Ectodermal cell (in vitro differentiated cells): ENCODE data around the gene TMEM163.
A peak's percentile ranks its signal among the peaks of the same experiment; 100 is the strongest.
"Not testable (repeated sequence)": the region's sequence is repeated elsewhere in the genome, so short reads cannot be mapped to it uniquely, and the experiment has no call there.

ENCODE experiments used
- H3K27ac ChIP-seq: 2 replicates; pipeline ENCODE4 v1.7.0; 2013; ENCODE audit warnings: mild to moderate bottlenecking, low read depth, low read length; ENCODE audit not compliant: insufficient read depth, poor library complexity, severe bottlenecking
- H3K27me3 ChIP-seq: 2 replicates; pipeline ENCODE4 v1.7.0; 2013; ENCODE audit warnings: mild to moderate bottlenecking, low read length; ENCODE audit not compliant: insufficient read depth, control insufficient read depth, poor library complexity, severe bottlenecking
- H3K36me3 ChIP-seq: one replicate; pipeline ENCODE4 v1.7.0; 2013; ENCODE audit warnings: low read length; ENCODE audit not compliant: control insufficient read depth, insufficient read depth
- H3K4me1 ChIP-seq: one replicate; pipeline ENCODE4 v1.7.0; 2013; ENCODE audit warnings: low read length; ENCODE audit not compliant: control insufficient read depth, insufficient read depth
- H3K4me3 ChIP-seq: 2 replicates; pipeline ENCODE4 v1.7.0; 2013; ENCODE audit warnings: low read depth, low read length, control low read depth; ENCODE audit not compliant: insufficient read depth
- H3K9me3 ChIP-seq: 2 replicates; pipeline ENCODE4 v1.7.0; 2013; ENCODE audit warnings: mild to moderate bottlenecking, low read length, moderate library complexity; ENCODE audit not compliant: control insufficient read depth
- WGBS, 2 experiments: methylation state at CpG; one replicate each; pipeline ENCODE4 v1.1.7; 2013; ENCODE audit warnings: missing lambda C conversion rate in 2 of 2; 5-methylcytosine and 5-hydroxymethylcytosine counted together

Gene TMEM163

GRCh38 chr2:134724341-134724740, 5.5 kb upstream of the TMEM163 start:
- no peaks in the 10 kb centered on the region for H3K36me3 ChIP-seq
- peaks cover 18% of the 10 kb centered on the region for H3K27me3 ChIP-seq
- H3K4me3 ChIP-seq = no peak overlapping the region
- WGBS, 2 experiments = 94 to 100% methylated on average over 1 of the region's 1 CpG
- H3K4me1 ChIP-seq = peaks cover 7% of the 10 kb centered on the region
- no peak overlapping the region for H3K27ac ChIP-seq
- no peaks in the 10 kb centered on the region for H3K9me3 ChIP-seq

DNA sequence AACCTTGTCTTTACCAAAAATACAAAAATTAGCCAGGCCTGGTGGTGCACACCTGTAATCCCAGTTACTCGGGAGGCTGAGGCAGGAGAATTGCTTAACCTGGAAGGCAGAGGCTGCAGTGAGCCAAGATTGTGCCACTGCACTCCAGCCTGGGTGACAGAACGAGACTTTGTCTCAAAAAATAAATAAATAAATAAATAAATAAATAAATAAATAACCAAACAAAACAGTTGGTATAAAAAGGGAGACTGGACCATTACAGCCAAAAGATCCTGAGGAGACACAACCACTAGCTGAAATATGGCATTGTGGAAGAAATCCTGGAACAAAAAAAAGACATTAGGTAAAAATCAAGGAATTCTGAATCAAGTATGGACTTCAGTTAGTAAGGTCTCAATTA, 4.9 kb upstream of the TMEM163 start:
- 91 to 93% methylated on average over 1 of the region's 2 CpGs for WGBS, 2 experiments
- not testable (repeated sequence) for H3K27ac ChIP-seq

DNA sequence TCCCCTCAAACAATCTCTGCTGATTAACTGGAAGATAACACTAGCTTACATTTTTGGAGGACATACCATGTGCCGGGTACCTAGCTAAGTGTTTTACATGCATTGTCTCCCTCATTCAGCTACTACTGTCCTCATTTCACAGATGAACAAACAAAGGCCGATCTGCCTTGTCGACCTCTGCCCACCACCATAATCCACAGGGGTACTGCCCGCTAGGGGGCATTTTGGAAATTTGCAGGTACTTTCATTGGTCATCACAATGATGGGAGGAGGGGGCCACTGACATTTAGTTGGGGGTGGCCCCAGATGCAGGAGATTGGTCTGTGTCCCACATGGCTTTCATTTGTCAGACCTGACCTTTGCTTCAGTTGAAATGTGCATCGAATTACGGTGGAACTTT, 3.9 kb upstream of the TMEM163 start:
- Histone ChIP-seq H3K4me1 (peaks cover 10% of the 10 kb centered on the region), H3K9me3 (no peaks in the 10 kb centered on the region), H3K27ac (no peak overlapping the region), H3K4me3 (no peak overlapping the region), H3K27me3 (peaks cover 32% of the 10 kb centered on the region), H3K36me3 (no peaks in the 10 kb centered on the region)
- WGBS, 2 experiments = 66 to 76% methylated on average over 4 to 6 of the region's 6 CpGs

More for the DNA sequence above, 4.9 kb upstream of the TMEM163 start:
- H3K9me3 ChIP-seq, H3K4me3 ChIP-seq, H3K4me1 ChIP-seq, H3K36me3 ChIP-seq: not testable (repeated sequence)
- H3K27me3 ChIP-seq = peaks cover 22% of the 10 kb centered on the region

- H3K4me3 ChIP-seq = no peak overlapping the region
- H3K4me1 ChIP-seq = peaks cover 8% of the 10 kb centered on the region
- H3K9me3 ChIP-seq = no peaks in the 10 kb centered on the region
- 91 to 92% methylated on average over 4 of the region's 4 CpGs for WGBS, 2 experiments
- H3K36me3 ChIP-seq = no peaks in the 10 kb centered on the region
- H3K27ac ChIP-seq = no peak overlapping the region
- peaks cover 43% of the 10 kb centered on the region for H3K27me3 ChIP-seq
Measured at GRCh38 chr2:134721596-134721995, 2.8 kb upstream of the TMEM163 start.

GRCh38 chr2:134718023-134718816, 580 bp downstream of the TMEM163 start:
- H3K36me3 ChIP-seq = no peaks in the 10 kb centered on the region
- peak overlapping the region; percentile 39 for H3K4me3 ChIP-seq
- H3K27me3 ChIP-seq = peaks cover 65% of the 10 kb centered on the region
- peaks cover 8% of the 10 kb centered on the region for H3K4me1 ChIP-seq
- H3K9me3 ChIP-seq = no peaks in the 10 kb centered on the region
- WGBS, 2 experiments = 0 to 1% methylated on average over 91 of the region's 91 CpGs
- no peak overlapping the region for H3K27ac ChIP-seq

GRCh38 chr2:134717286-134718022, 1.3 kb downstream of the TMEM163 start:
- no peaks in the 10 kb centered on the region for H3K9me3 ChIP-seq
- peaks cover 65% of the 10 kb centered on the region for H3K27me3 ChIP-seq
- H3K4me1 ChIP-seq = peaks cover 8% of the 10 kb centered on the region
- no peaks in the 10 kb centered on the region for H3K36me3 ChIP-seq
- H3K4me3 ChIP-seq = peak overlapping the region; percentile 39
- WGBS, 2 experiments = 17 to 19% methylated on average over 21 to 24 of the region's 24 CpGs
- H3K27ac ChIP-seq = no peak overlapping the region

GRCh38 chr2:134716721-134717243, 2.0 kb downstream of the TMEM163 start:
- Histone ChIP-seq H3K4me1 (peaks cover 8% of the 10 kb centered on the region), H3K27ac (no peak overlapping the region), H3K4me3 (no peak overlapping the region), H3K27me3 (peaks cover 65% of the 10 kb centered on the region), H3K9me3 (no peaks in the 10 kb centered on the region), H3K36me3 (no peaks in the 10 kb centered on the region)
- 55 to 66% methylated on average over 7 to 8 of the region's 8 CpGs for WGBS, 2 experiments

GRCh38 chr2:134715932-134716643, 2.7 kb downstream of the TMEM163 start:
- H3K27ac ChIP-seq = no peak overlapping the region
- H3K27me3 ChIP-seq = peaks cover 65% of the 10 kb centered on the region
- H3K4me3 ChIP-seq = no peak overlapping the region
- H3K36me3 ChIP-seq = no peaks in the 10 kb centered on the region
- 59 to 63% methylated on average over 4 of the region's 4 CpGs for WGBS, 2 experiments
- peaks cover 8% of the 10 kb centered on the region for H3K4me1 ChIP-seq
- H3K9me3 ChIP-seq = no peaks in the 10 kb centered on the region

- Histone ChIP-seq H3K9me3 (no peaks in the 10 kb centered on the region), H3K27ac (no peak overlapping the region), H3K27me3 (peaks cover 46% of the 10 kb centered on the region), H3K4me3 (no peak overlapping the region), H3K36me3 (no peaks in the 10 kb centered on the region), H3K4me1 (peaks cover 8% of the 10 kb centered on the region)
- 90 to 93% methylated on average over 2 of the region's 2 CpGs for WGBS, 2 experiments
Measured at GRCh38 chr2:134714228-134714627, 4.6 kb downstream of the TMEM163 start.

DNA sequence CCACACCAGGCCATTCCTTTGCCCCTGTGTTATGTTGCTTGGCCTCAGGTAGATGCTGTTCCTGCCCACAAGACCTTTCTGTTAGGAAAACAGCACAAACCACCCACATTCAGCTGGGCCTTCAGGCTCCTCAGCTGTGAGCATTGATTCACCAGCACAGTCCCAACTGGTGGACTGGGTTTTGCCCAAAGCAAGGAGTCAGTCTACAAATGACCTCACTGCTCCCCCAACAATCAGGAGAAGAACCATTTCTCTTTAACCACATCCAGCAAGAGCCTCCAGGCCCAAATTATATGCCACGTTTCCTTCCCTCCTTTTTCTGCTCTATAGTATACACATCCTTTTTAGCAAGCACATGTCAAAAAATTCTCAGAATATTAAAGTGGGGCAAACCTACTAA, 5.2 kb downstream of the TMEM163 start:
- WGBS, 2 experiments = 94 to 95% methylated on average over 1 of the region's 1 CpG
- H3K4me1 ChIP-seq = peaks cover 8% of the 10 kb centered on the region
- H3K4me3 ChIP-seq = no peak overlapping the region
- H3K27ac ChIP-seq = no peak overlapping the region
- H3K27me3 ChIP-seq = peaks cover 42% of the 10 kb centered on the region
- no peaks in the 10 kb centered on the region for H3K9me3 ChIP-seq
- H3K36me3 ChIP-seq = no peaks in the 10 kb centered on the region
